Mammary epithelial cell (primary cell): ENCODE results near the gene EHD4.

Source experiments
- CTCF ChIP-seq, 2 donors: IDR thresholded peaks in 1 of 2; conservative IDR thresholded peaks in 1 of 2; 2 replicates each; pipeline ENCODE4 v1.5.1; 2011 to 2012; ENCODE audit warnings: inconsistent platforms in 2 of 2, low read length in 2 of 2, mild to moderate bottlenecking in 2 of 2, control low read depth in 1 of 2, low read depth in 1 of 2; ENCODE audit not compliant: insufficient read depth in 1 of 2; ENCODE audit errors: extremely low read depth in 1 of 2
- EZH2 ChIP-seq: IDR thresholded peaks from 2 replicates; pipeline ENCODE4 v1.6.1; 2012; ENCODE audit warnings: low read length, inconsistent platforms, borderline replicate concordance

GRCh38 chr15:41857316-41857715 is 115.0 kb downstream of the EHD4 start:
- TF ChIP-seq CTCF (conservative IDR thresholded peaks at IDR 0.05 in 1 of 2, IDR thresholded peaks at IDR 0.05 in 1 of 2; ENCODE audit: extremely low read depth in 1 of 2, insufficient read depth in 1 of 2, low read depth in 1 of 2, low read length in 2 of 2) (no peak), EZH2 (no peak)
